GM23338 (cell line): ENCODE data around the gene EHF. TPM values are rescaled to one million over a fixed set of nuclear protein-coding genes. Genes with fewer than 3 reads are reported as not detected.

Source experiments
- ATAC-seq: fragments of 200-7000 bp; cut with Tn5 transposase; 3 replicates; pipeline ENCODE4 v1.9.1; 2020
- DNase-seq: peaks from one replicate; pipeline ENCODE4 v3.0.0-alpha.2; 2015; ENCODE audit warnings: low spot score
- H2AFZ ChIP-seq: fragments of 200-600 bp; sonication (generic); 2 replicates; pipeline ENCODE4 v1.8.0; 2016; ENCODE audit warnings: antibody characterized with exemption, mild to moderate bottlenecking, moderate library complexity
- H3F3A ChIP-seq: fragments of 200-600 bp; sonication (generic); replicated peaks from 2 replicates; pipeline ENCODE4 v1.8.0; 2017; ENCODE audit warnings: antibody characterized with exemption, mixed run types, low read depth
- H3K27ac ChIP-seq: fragments of 200-600 bp; sonication (generic); 2 replicates; pipeline ENCODE4 v1.6.1; 2016; ENCODE audit warnings: low read depth
- H3K27me3 ChIP-seq: fragments of 200-600 bp; sonication (generic); 2 replicates; pipeline ENCODE4 v1.8.0; 2016; ENCODE audit warnings: mild to moderate bottlenecking, mixed run types, moderate library complexity; ENCODE audit not compliant: insufficient read depth
- H3K36me3 ChIP-seq: fragments of 200-600 bp; sonication (generic); 2 replicates; pipeline ENCODE4 v1.8.0; 2016; ENCODE audit warnings: mild to moderate bottlenecking; ENCODE audit not compliant: insufficient read depth
- H3K4me1 ChIP-seq: fragments of 200-600 bp; sonication (generic); 2 replicates; pipeline ENCODE4 v1.8.0; 2016; ENCODE audit warnings: mild to moderate bottlenecking, moderate library complexity; ENCODE audit not compliant: insufficient read depth
- H3K4me2 ChIP-seq: fragments of 200-600 bp; sonication (generic); 2 replicates; pipeline ENCODE4 v1.7.1; 2017; ENCODE audit warnings: mixed run types
- H3K4me3 ChIP-seq: fragments of 200-600 bp; sonication (generic); 2 replicates; pipeline ENCODE4 v1.6.1; 2016; ENCODE audit warnings: mixed run types
- H3K79me2 ChIP-seq: fragments of 200-600 bp; sonication (generic); replicated peaks from 2 replicates; pipeline ENCODE4 v1.8.0; 2017; ENCODE audit warnings: mild to moderate bottlenecking; ENCODE audit not compliant: insufficient read depth
- H3K9me2 ChIP-seq: fragments of 200-600 bp; sonication (generic); 2 replicates; pipeline ENCODE4 v1.8.0; 2017; ENCODE audit not compliant: insufficient read depth
- H4K20me1 ChIP-seq: fragments of 200-600 bp; sonication (generic); replicated peaks from 2 replicates; pipeline ENCODE4 v1.8.0; 2017; ENCODE audit warnings: mild to moderate bottlenecking; ENCODE audit not compliant: insufficient read depth
- H3K27ac Mint-ChIP-seq: 2 replicates; pipeline ENCODE4 v1.8.0; 2020; ENCODE audit warnings: inconsistent platforms, mild to moderate bottlenecking, moderate library complexity, mixed read lengths
- H3K27me3 Mint-ChIP-seq: 3 replicates; pipeline ENCODE4 v1.8.0; 2022; ENCODE audit warnings: low read depth, mild to moderate bottlenecking, moderate library complexity, mixed read lengths, inconsistent platforms; ENCODE audit not compliant: insufficient read depth, poor library complexity
- H3K36me3 Mint-ChIP-seq: 3 replicates; pipeline ENCODE4 v1.8.0; 2021; ENCODE audit warnings: low read depth, mild to moderate bottlenecking, inconsistent platforms, moderate library complexity, mixed read lengths
- H3K4me1 Mint-ChIP-seq: 3 replicates; pipeline ENCODE4 v1.8.0; 2020; ENCODE audit warnings: mild to moderate bottlenecking, inconsistent platforms, mixed read lengths
- H3K4me3 Mint-ChIP-seq: 3 replicates; pipeline ENCODE4 v1.8.0; 2021; ENCODE audit warnings: moderate library complexity, mild to moderate bottlenecking, inconsistent platforms, mixed read lengths
- H3K9me3 Mint-ChIP-seq: 3 replicates; pipeline ENCODE4 v1.8.0; 2020; ENCODE audit warnings: moderate library complexity, mild to moderate bottlenecking, inconsistent platforms, mixed read lengths
- CTCF ChIP-seq, 2 experiments: fragments of 200-600 bp in 1 of 2; sonication (generic) in 1 of 2; conservative IDR thresholded peaks; 2 replicates each; pipeline versions ENCODE4 v1.5.1 to v1.6.1; 2016 to 2017; ENCODE audit warnings: antibody characterized with exemption in 2 of 2, low read depth in 2 of 2, mild to moderate bottlenecking in 2 of 2, moderate library complexity in 1 of 2
- JUNB ChIP-seq: IDR thresholded peaks from one replicate; pipeline ENCODE4 v1.6.1; 2016; ENCODE audit warnings: antibody characterized with exemption; ENCODE audit not compliant: unreplicated experiment
- REST ChIP-seq: IDR thresholded peaks from one replicate; pipeline ENCODE4 v1.6.1; 2018; ENCODE audit warnings: antibody characterized with exemption; ENCODE audit not compliant: unreplicated experiment
- ZNF331 ChIP-seq: fragments of 250-450 bp; sonication (Bioruptor Pico); IDR thresholded peaks from 2 replicates; pipeline ENCODE4 v1.5.0; 2020; ENCODE audit warnings: low read depth, mild to moderate bottlenecking, moderate library complexity
- ZNF462 ChIP-seq: fragments of 250-450 bp; sonication (Bioruptor Pico); IDR thresholded peaks from 2 replicates; pipeline ENCODE4 v1.5.0; 2020; ENCODE audit warnings: mild to moderate bottlenecking, moderate library complexity
- polyA plus RNA-seq: library from polyadenylated mRNA; unstranded; fragments of >200 nt; fragmentation: Nextera tagmentation; extraction: Ambion mirVana; gene quantifications from 2 replicates; pipeline ENCODE4 v1.2.1, GENCODE V29; 2016
- total RNA-seq: library from RNA; depleted of rRNA; stranded (reverse); fragments of >200 nt; shearing (Covaris generic); gene quantifications from 2 replicates; pipeline ENCODE4 v1.2.3, GENCODE V29; 2014

The EHF gene
- total and polyA plus RNA-seq, 2 experiments from 2014 or later: not detected

GRCh38 chr11:34633640-34633989, 12.7 kb downstream of the EHF start (continued):
- TF ChIP-seq ZNF462 (CRISPR knock-in tag): no peak
- TF ChIP-seq JUNB: no peak
- TF ChIP-seq REST: no peak

- Histone ChIP-seq H3K79me2 (no peaks in the 10 kb centered on the region), H3K27ac (no peak overlapping the region), H3K4me1 (no peaks in the 10 kb centered on the region), H2AFZ (no peak overlapping the region), H3K36me3 (no peaks in the 10 kb centered on the region), H3K4me3 (no peak overlapping the region), H4K20me1 (no peaks in the 10 kb centered on the region), H3K27me3 (no peaks in the 10 kb centered on the region), H3F3A (no peaks in the 10 kb centered on the region), H3K9me2 (0 out of 2 replicates have a peak, but pooled peaks cover 3% of the 10 kb centered on the region), H3K4me2 (no peak overlapping the region)
- ATAC-seq (peak; percentile 56; the same call in 2 of the 3 replicates), DNase-seq (no peak)
- H3K27ac Mint-ChIP-seq: no peak overlapping the region
- H3K4me3 Mint-ChIP-seq: no peak overlapping the region
- H3K27me3 Mint-ChIP-seq: no peaks in the 10 kb centered on the region
- no peak for TF ChIP-seq ZNF331 (CRISPR knock-in tag)
- TF ChIP-seq CTCF (conservative IDR thresholded peaks at IDR 0.05; ENCODE audit: low read depth in 2 of 2): 0 out of 4 replicates have a peak, but pooled peaks of 1 of the 2 experiments have one; percentile 11
- no peaks in the 10 kb centered on the region for H3K36me3 Mint-ChIP-seq
- H3K4me1 Mint-ChIP-seq: peaks cover 4% of the 10 kb centered on the region; the same call in 2 of the 3 replicates
- H3K9me3 Mint-ChIP-seq: no peaks in the 10 kb centered on the region
Observed at GRCh38 chr11:34633990-34634693, 13.2 kb downstream of the EHF start.
